ENCODE data around the gene ACO2. TPM values are rescaled to one million over a fixed set of nuclear protein-coding genes. Genes with fewer than 3 reads are reported as not detected.

Gene ACO2
- total RNA-seq, 1 donor from 2014 or later: 59.8 TPM

DNA sequence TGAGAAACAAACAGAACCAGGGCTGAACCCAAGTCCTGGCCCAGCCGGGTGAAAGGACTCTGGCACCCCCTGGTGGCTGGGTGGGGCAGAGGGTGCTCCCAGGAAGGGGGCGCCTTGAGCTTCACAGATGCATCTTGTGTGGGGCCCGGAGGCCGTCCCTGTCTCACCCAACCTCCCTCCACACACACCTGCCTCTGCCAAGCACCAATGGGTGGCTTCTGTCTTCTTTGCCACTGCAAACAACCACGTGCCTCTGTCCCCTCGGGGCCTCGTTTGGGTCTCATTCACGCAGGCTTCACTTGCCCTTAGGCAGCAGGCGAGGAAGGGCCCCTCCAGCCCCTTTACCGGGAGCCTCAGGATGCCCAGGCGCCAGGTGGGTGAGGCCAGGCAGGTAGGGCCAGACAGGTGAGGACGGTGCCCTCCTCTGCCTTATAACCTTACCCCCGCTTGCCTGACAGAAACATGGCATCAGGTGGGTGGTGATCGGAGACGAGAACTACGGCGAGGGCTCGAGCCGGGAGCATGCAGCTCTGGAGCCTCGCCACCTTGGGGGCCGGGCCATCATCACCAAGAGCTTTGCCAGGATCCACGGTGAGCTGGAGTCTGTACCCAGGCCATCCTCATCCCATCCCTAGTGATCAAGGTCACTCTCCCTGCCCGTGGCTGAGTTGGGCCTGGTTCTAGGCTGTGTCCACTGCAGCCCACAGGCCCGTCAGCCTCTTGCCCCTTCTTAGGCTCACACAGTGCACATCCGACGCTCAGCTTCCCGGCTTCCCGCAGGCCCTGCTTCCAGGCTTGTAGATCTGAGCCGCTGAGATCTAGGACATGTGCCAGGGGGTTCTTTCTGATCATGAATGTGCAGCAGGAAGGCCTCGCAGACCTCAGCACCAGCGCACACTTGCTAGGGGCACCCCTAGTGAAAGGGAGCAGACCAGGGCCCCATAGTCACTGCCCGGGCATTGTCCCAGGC lies 58.2 kb downstream of the ACO2 start:
- DNase-seq (ENCODE audit: low read depth): no peak
- Histone ChIP-seq H3K27me3 (ENCODE audit: control insufficient read depth, insufficient read depth, low read length) (no peaks in the 10 kb centered on the region), H3K36me3 (ENCODE audit: control insufficient read depth, insufficient read depth, low read length) (peaks cover 52% of the 10 kb centered on the region), H3K4me3 (ENCODE audit: low read depth, low read length) (no peak overlapping the region)
- TF ChIP-seq, protein P1, sequence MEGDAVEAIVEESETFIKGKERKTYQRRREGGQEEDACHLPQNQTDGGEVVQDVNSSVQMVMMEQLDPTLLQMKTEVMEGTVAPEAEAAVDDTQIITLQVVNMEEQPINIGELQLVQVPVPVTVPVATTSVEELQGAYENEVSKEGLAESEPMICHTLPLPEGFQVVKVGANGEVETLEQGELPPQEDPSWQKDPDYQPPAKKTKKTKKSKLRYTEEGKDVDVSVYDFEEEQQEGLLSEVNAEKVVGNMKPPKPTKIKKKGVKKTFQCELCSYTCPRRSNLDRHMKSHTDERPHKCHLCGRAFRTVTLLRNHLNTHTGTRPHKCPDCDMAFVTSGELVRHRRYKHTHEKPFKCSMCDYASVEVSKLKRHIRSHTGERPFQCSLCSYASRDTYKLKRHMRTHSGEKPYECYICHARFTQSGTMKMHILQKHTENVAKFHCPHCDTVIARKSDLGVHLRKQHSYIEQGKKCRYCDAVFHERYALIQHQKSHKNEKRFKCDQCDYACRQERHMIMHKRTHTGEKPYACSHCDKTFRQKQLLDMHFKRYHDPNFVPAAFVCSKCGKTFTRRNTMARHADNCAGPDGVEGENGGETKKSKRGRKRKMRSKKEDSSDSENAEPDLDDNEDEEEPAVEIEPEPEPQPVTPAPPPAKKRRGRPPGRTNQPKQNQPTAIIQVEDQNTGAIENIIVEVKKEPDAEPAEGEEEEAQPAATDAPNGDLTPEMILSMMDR (IDR thresholded peaks at IDR 0.05; ENCODE audit: insufficient read depth, low read length, severe bottlenecking): peak; percentile 95
- no peak for FAIRE-seq

GRCh38 chr22:41528132-41528766 lies 59.3 kb downstream of the ACO2 start:
- FAIRE-seq (no peak), DNase-seq (ENCODE audit: low read depth) (no peak)
- TF ChIP-seq, protein P1 (IDR thresholded peaks at IDR 0.05; ENCODE audit: insufficient read depth, low read length, severe bottlenecking): no peak
- Histone ChIP-seq H3K4me3 (ENCODE audit: low read depth, low read length) (no peak overlapping the region), H3K36me3 (ENCODE audit: control insufficient read depth, insufficient read depth, low read length) (peaks cover 58% of the 10 kb centered on the region), H3K27me3 (ENCODE audit: control insufficient read depth, insufficient read depth, low read length) (no peaks in the 10 kb centered on the region)

GRCh38 chr22:41528938-41529561 lies 60.1 kb downstream of the ACO2 start:
- H3K36me3 ChIP-seq (ENCODE audit: control insufficient read depth, insufficient read depth, low read length): peaks cover 55% of the 10 kb centered on the region
- TF ChIP-seq, protein P1 (IDR thresholded peaks at IDR 0.05; ENCODE audit: insufficient read depth, low read length, severe bottlenecking): no peak
- DNase-seq (ENCODE audit: low read depth): no peak
- H3K4me3 ChIP-seq (ENCODE audit: low read depth, low read length): no peak overlapping the region
- no peaks in the 10 kb centered on the region for H3K27me3 ChIP-seq (ENCODE audit: control insufficient read depth, insufficient read depth, low read length)
- peak; percentile 40 for FAIRE-seq

GRCh38 chr22:41530890-41531714 lies 62.2 kb downstream of the ACO2 start:
- no peak for DNase-seq (ENCODE audit: low read depth)
- FAIRE-seq: no peak
- no peak overlapping the region for H3K4me3 ChIP-seq (ENCODE audit: low read depth, low read length)
- TF ChIP-seq, protein P1 (IDR thresholded peaks at IDR 0.05; ENCODE audit: insufficient read depth, low read length, severe bottlenecking): no peak
- H3K36me3 ChIP-seq (ENCODE audit: control insufficient read depth, insufficient read depth, low read length): peaks cover 48% of the 10 kb centered on the region
- no peaks in the 10 kb centered on the region for H3K27me3 ChIP-seq (ENCODE audit: control insufficient read depth, insufficient read depth, low read length)

GRCh38 chr22:41531715-41532477 lies 63.0 kb downstream of the ACO2 start:
- Histone ChIP-seq H3K27me3 (ENCODE audit: control insufficient read depth, insufficient read depth, low read length) (no peaks in the 10 kb centered on the region), H3K4me3 (ENCODE audit: low read depth, low read length) (no peak overlapping the region), H3K36me3 (ENCODE audit: control insufficient read depth, insufficient read depth, low read length) (peaks cover 43% of the 10 kb centered on the region)
- no peak for DNase-seq (ENCODE audit: low read depth)
- peak; percentile 55 for FAIRE-seq
- TF ChIP-seq, protein P1 (IDR thresholded peaks at IDR 0.05; ENCODE audit: insufficient read depth, low read length, severe bottlenecking): no peak

Data from bronchial epithelial cell (primary cell).